HG02571 (cell line): ENCODE measurements around the gene CRYBB3.
"Not testable (repeated sequence)": the region's sequence is repeated elsewhere in the genome, so short reads cannot be mapped to it uniquely, and the experiment has no call there.

Experiments
- ATAC-seq: cut with Tn5 transposase; IDR thresholded peaks from one replicate; pipeline ENCODE4 v1.9.1; 2021; ENCODE audit warnings: mild to moderate bottlenecking, moderate library complexity; ENCODE audit not compliant: unreplicated experiment

The CRYBB3 gene

GRCh38 chr22:25204547-25204946 is 4.9 kb downstream of the CRYBB3 start:
- not testable (repeated sequence) for ATAC-seq

- no peak for ATAC-seq
Measured at GRCh38 chr22:25205847-25206246, 6.2 kb downstream of the CRYBB3 start.

- ATAC-seq = no peak
Measured at GRCh38 chr22:25206998-25207397, 7.3 kb downstream of the CRYBB3 start.

- no peak for ATAC-seq
Measured at GRCh38 chr22:25207553-25208157, 8.0 kb downstream of the CRYBB3 start.

GRCh38 chr22:25208328-25208727 is 8.7 kb downstream of the CRYBB3 start:
- ATAC-seq = no peak

GRCh38 chr22:25208743-25209505 is 9.3 kb downstream of the CRYBB3 start:
- no peak for ATAC-seq

- ATAC-seq = no peak
Measured at GRCh38 chr22:25210793-25211192, 11.1 kb downstream of the CRYBB3 start.

GRCh38 chr22:25212337-25212736 is 12.7 kb downstream of the CRYBB3 start:
- no peak for ATAC-seq

- ATAC-seq = no peak
Measured at GRCh38 chr22:25213221-25213620, 13.6 kb downstream of the CRYBB3 start.

- no peak for ATAC-seq
Measured at GRCh38 chr22:25216230-25216629, 16.6 kb downstream of the CRYBB3 start.

- ATAC-seq = no peak
Measured at GRCh38 chr22:25219211-25219689, 19.6 kb downstream of the CRYBB3 start, which contains the start of gene CRYBB2. Gene CRYBB2 (plus strand): TSS chr22:25219639. CDS start chr22:25221430, 1,791 bp downstream.

GRCh38 chr22:25219948-25220442 is 20.3 kb downstream of the CRYBB3 start:
- ATAC-seq = no peak

- ATAC-seq = no peak
Measured at GRCh38 chr22:25221790-25222189, 22.1 kb downstream of the CRYBB3 start.

GRCh38 chr22:25223269-25223850 is 23.7 kb downstream of the CRYBB3 start:
- no peak for ATAC-seq

GRCh38 chr22:25228822-25229221 is 29.2 kb downstream of the CRYBB3 start:
- no peak for ATAC-seq

- ATAC-seq = not testable (repeated sequence)
Measured at GRCh38 chr22:25230760-25231159, 31.1 kb downstream of the CRYBB3 start.

- no peak for ATAC-seq
Measured at GRCh38 chr22:25232301-25232700, 32.6 kb downstream of the CRYBB3 start.

- ATAC-seq = not testable (repeated sequence)
Measured at GRCh38 chr22:25233706-25234105, 34.0 kb downstream of the CRYBB3 start.

- no peak for ATAC-seq
Measured at GRCh38 chr22:25235547-25236290, 36.1 kb downstream of the CRYBB3 start.

- ATAC-seq = no peak
Measured at GRCh38 chr22:25236417-25236816, 36.8 kb downstream of the CRYBB3 start.

GRCh38 chr22:25237503-25237902 is 37.8 kb downstream of the CRYBB3 start:
- ATAC-seq = no peak
